ENCODE measurements around the gene PDE6B. TPM values are rescaled to one million over a fixed set of nuclear protein-coding genes. Genes with fewer than 3 reads are reported as not detected.
"Not testable (repeated sequence)": the region's sequence is repeated elsewhere in the genome, so short reads cannot be mapped to it uniquely, and the experiment has no call there.

PDE6B gene
- total RNA-seq, 4 donors from 2014 or later: 0.81 to 5.5 (median 1.8) TPM

DNA sequence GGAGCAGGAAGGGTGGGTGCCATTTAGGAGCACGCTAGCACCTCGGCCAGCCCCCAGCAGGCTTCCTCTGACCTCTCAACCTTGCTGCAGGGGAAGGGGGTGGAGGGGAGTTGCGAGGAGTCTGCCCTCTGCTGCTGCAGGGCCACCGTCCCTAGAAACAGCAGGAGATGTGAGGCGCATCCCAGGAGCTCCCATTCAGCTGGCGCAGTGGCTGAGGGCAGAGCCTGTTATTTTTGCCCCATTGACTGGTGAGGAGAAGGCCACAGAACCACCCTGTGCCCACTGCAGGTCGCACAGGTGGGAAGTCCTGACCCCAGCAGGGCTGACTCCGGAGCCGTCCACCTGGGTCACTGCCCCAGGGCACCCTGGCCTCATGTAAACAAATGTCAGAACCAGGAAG is 8.0 kb downstream of the PDE6B start:
- Histone ChIP-seq H3K4me1 (no peaks in the 10 kb centered on the region), H3K27ac (no peak overlapping the region), H3K27me3 (peaks cover 70% of the 10 kb centered on the region), H3K4me3 (no peak overlapping the region), H3K36me3 (no peaks in the 10 kb centered on the region), H3K9me3 (no peaks in the 10 kb centered on the region)
- TF ChIP-seq, protein P1, sequence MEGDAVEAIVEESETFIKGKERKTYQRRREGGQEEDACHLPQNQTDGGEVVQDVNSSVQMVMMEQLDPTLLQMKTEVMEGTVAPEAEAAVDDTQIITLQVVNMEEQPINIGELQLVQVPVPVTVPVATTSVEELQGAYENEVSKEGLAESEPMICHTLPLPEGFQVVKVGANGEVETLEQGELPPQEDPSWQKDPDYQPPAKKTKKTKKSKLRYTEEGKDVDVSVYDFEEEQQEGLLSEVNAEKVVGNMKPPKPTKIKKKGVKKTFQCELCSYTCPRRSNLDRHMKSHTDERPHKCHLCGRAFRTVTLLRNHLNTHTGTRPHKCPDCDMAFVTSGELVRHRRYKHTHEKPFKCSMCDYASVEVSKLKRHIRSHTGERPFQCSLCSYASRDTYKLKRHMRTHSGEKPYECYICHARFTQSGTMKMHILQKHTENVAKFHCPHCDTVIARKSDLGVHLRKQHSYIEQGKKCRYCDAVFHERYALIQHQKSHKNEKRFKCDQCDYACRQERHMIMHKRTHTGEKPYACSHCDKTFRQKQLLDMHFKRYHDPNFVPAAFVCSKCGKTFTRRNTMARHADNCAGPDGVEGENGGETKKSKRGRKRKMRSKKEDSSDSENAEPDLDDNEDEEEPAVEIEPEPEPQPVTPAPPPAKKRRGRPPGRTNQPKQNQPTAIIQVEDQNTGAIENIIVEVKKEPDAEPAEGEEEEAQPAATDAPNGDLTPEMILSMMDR (IDR thresholded peaks at IDR 0.05): no peak
- no peak for TF ChIP-seq EP300 (IDR thresholded peaks at IDR 0.05)
- TF ChIP-seq POLR2AphosphoS5 (IDR thresholded peaks at IDR 0.05): no peak
- no peak for TF ChIP-seq POLR2A (IDR thresholded peaks at IDR 0.05)
- ATAC-seq: no peak
- 40% methylated on average over 4 of the region's 9 CpGs; no CpG with 5 or more reads in 1 of the 2 donors for WGBS, 2 donors (ENCODE audit: low coverage in 1 of 2)

DNA sequence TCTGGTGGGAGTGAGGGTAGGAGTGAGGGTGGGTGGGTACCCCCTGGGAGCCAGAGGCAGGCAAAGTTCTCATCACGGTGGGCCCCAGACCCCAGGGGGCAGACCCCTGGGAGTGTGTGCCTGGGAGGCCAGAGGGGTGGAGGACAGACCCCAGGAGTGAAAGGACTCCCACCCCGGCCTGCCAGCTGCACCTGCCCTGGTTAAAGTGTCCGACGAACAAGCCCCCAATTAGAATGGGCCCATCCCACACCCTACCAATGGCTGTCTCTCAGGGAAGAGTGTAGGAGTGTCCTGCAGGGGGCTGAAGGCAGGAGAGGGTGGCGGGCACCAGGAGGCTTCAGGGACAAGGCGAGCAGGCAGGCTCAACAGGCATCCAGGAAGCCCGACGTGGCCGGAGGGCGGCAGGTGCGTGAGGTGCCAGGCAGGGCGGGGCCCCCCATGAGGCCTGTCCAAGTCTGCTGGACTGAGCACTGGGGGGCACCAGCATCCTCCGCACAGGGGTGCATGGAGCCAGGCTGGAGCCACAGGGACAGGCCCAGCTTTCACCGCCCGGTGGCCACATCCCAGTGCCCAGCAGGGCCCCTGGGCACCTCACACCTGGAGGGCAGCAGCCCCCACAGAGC is 8.7 kb downstream of the PDE6B start:
- WGBS, 2 donors (ENCODE audit: low coverage in 1 of 2): 64 to 72% methylated on average over 4 to 5 of the region's 15 CpGs
- Histone ChIP-seq H3K4me3 (no peak overlapping the region), H3K27ac (no peak overlapping the region), H3K9me3 (no peaks in the 10 kb centered on the region), H3K36me3 (no peaks in the 10 kb centered on the region), H3K27me3 (peaks cover 70% of the 10 kb centered on the region), H3K4me1 (no peaks in the 10 kb centered on the region)
- ATAC-seq: no peak
- TF ChIP-seq EP300 (IDR thresholded peaks at IDR 0.05) (no peak), POLR2A (IDR thresholded peaks at IDR 0.05) (no peak), POLR2AphosphoS5 (IDR thresholded peaks at IDR 0.05) (no peak)

DNA sequence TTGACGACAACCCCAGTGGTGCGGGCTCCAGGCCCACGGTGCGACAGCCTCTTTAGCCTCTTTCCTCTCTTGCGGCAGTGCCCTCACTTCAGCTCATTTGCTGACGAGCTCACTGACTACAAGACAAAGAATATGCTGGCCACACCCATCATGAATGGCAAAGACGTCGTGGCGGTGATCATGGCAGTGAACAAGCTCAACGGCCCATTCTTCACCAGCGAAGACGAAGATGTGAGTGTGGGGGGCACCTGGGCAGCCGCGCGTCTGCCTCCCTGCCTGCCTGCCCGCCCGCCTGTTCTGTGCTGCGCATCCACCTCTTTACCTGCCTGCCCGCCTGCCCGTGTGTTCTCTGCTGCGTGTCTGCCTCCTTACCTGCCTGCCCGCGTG is 9.2 kb downstream of the PDE6B start:
- Histone ChIP-seq H3K9me3 (no peaks in the 10 kb centered on the region), H3K4me3 (no peak overlapping the region), H3K27ac (no peak overlapping the region), H3K4me1 (no peaks in the 10 kb centered on the region), H3K27me3 (peaks cover 70% of the 10 kb centered on the region), H3K36me3 (no peaks in the 10 kb centered on the region)
- 78 to 85% methylated on average over 11 to 17 of the region's 23 CpGs for WGBS, 2 donors (ENCODE audit: low coverage in 1 of 2)
- TF ChIP-seq POLR2A (IDR thresholded peaks at IDR 0.05) (no peak), EP300 (IDR thresholded peaks at IDR 0.05) (no peak)
- TF ChIP-seq, protein P1 (IDR thresholded peaks at IDR 0.05): no peak
- ATAC-seq: no peak

DNA sequence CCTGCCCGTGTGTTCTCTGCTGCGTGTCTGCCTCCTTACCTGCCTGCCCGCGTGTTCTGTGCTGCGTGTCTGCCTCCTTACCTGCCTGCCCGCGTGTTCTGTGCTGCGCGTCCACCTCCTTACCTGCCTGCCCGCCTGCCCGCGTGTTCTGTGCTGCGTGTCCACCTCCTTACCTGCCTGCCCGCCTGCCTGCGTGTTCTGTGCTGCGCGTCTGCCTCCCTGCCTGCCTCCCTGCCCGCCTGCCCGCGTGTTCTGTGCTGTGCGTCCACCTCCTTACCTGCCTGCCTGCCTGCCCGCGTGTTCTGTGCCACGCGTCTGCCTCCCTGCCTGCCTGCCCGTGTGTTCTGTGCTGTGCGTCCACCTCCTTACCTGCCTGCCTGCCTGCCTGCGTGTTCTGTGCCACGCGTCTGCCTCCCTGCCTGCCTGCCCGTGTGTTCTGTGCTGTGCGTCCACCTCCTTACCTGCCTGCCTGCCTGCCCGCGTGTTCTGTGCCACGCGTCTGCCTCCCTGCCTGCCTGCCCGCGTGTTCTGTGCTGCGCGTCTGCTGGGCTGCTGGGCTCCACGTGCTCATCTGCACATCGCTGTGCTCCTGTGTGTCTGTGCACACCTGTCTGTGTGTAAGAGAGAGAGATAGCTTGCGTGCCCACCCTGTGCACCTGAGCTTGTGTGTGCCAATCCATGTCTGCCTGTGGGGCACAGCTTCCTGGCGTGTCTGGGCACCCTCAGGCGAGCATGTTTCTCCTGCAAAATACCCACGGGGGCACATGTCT is 9.9 kb downstream of the PDE6B start:
- H3K27me3 ChIP-seq: peaks cover 68% of the 10 kb centered on the region
- not testable (repeated sequence) for H3K36me3 ChIP-seq, ATAC-seq, H3K27ac ChIP-seq, H3K4me3 ChIP-seq, H3K9me3 ChIP-seq, H3K4me1 ChIP-seq
- WGBS, 2 donors (ENCODE audit: low coverage in 1 of 2): 88 to 91% methylated on average over 8 to 35 of the region's 46 CpGs

DNA sequence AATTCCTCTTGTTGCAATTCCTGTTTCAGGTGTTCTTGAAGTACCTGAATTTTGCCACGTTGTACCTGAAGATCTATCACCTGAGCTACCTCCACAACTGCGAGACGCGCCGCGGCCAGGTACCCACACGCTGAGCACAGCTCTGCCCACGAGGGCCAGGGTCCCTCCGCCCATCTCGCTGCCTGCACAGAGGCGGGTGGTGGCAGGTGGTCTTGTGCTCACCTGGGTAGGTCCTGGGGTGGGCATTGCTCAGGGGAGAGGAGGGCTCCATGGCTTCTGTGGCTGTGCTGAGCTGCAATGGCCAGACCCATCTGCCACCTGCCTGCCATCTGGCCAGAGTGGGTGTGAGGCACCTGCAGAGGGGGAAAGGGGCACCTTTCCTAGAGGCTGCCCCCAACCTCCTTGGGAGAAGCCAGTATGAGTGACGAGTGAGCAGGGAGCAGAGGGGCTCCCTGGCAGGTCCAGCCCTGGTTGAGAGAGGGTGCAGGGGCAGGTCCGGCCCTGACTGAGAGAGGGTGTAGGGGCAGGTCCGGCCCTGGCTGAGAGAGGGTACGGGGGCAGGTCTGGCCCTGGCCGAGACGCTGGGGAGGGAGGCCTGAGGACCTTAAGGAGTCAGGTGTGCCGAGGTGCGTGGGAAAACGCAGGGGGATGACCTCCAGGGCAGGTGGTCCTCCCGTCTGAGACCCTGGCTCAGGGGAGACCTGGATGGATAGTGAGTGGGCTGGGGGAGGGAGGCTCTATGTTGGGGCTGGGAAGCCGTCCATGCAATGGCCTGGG is 10.7 kb downstream of the PDE6B start:
- 40 to 69% methylated on average over 1 to 3 of the region's 22 CpGs for WGBS, 2 donors (ENCODE audit: low coverage in 1 of 2)
- no peak overlapping the region for H3K27ac ChIP-seq
- ATAC-seq: no peak
- H3K27me3 ChIP-seq: peaks cover 64% of the 10 kb centered on the region
- no peaks in the 10 kb centered on the region for H3K4me1 ChIP-seq
- H3K36me3 ChIP-seq: no peaks in the 10 kb centered on the region
- H3K4me3 ChIP-seq: no peak overlapping the region
- H3K9me3 ChIP-seq: no peaks in the 10 kb centered on the region
- TF ChIP-seq POLR2A (IDR thresholded peaks at IDR 0.05) (no peak), POLR2AphosphoS5 (IDR thresholded peaks at IDR 0.05) (no peak), EP300 (IDR thresholded peaks at IDR 0.05) (no peak)
- TF ChIP-seq, protein P1 (IDR thresholded peaks at IDR 0.05): no peak

All from gastroesophageal sphincter (tissue), 4 donors.